SU-DHL-6 (cell line): ENCODE data around the gene COX4I1.

ENCODE experiments used
- H2AFZ ChIP-seq: fragments of 200-600 bp; sonication (generic); 2 replicates; pipeline ENCODE4 v1.6.1; 2014; ENCODE audit warnings: low read depth, mild to moderate bottlenecking, moderate library complexity, mixed read lengths, antibody characterized with exemption, low read length; ENCODE audit not compliant: severe bottlenecking
- H3F3A ChIP-seq: fragments of 200-600 bp; shearing (Covaris generic); 2 replicates; pipeline ENCODE4 v1.6.0; 2016; ENCODE audit warnings: antibody characterized with exemption, mild to moderate bottlenecking; ENCODE audit not compliant: insufficient read depth
- H3K27ac ChIP-seq: fragments of 200-600 bp; sonication (generic); 2 replicates; pipeline ENCODE4 v1.5.1; 2016; ENCODE audit warnings: low read depth, mild to moderate bottlenecking, low read length, moderate library complexity, mixed read lengths
- H3K27me3 ChIP-seq: fragments of 200-600 bp; sonication (generic), shearing (Covaris generic); 2 replicates; pipeline ENCODE4 v1.6.0; 2014; ENCODE audit warnings: mild to moderate bottlenecking, low read length
- H3K36me3 ChIP-seq: fragments of 200-600 bp; sonication (generic); 2 replicates; pipeline ENCODE4 v1.6.1; 2014; ENCODE audit warnings: mild to moderate bottlenecking, low read length, mixed read lengths
- H3K4me2 ChIP-seq: fragments of 300-600, 200-600 bp; shearing (Covaris generic), sonication (generic); 2 replicates; pipeline ENCODE4 v1.6.0; 2014; ENCODE audit warnings: low read length, low read depth, mild to moderate bottlenecking; ENCODE audit not compliant: poor library complexity, severe bottlenecking
- H3K4me3 ChIP-seq: fragments of 200-600 bp; sonication (generic); 2 replicates; pipeline ENCODE4 v1.5.1; 2014; ENCODE audit warnings: antibody characterized with exemption, low read length, mild to moderate bottlenecking, mixed read lengths; ENCODE audit not compliant: insufficient read depth, poor library complexity, severe bottlenecking
- H3K79me2 ChIP-seq: fragments of 200-600 bp; sonication (generic); 2 replicates; pipeline ENCODE4 v1.6.1; 2014; ENCODE audit warnings: mild to moderate bottlenecking, low read length, moderate library complexity; ENCODE audit not compliant: insufficient read depth
- H3K9ac ChIP-seq: fragments of 200-600 bp; sonication (generic); 2 replicates; pipeline ENCODE4 v1.7.0; 2014; ENCODE audit warnings: mild to moderate bottlenecking, low read length
- H3K9me2 ChIP-seq: fragments of 200-600 bp; sonication (generic); replicated peaks from 2 replicates; pipeline ENCODE4 v1.6.1; 2014; ENCODE audit warnings: low read length; ENCODE audit not compliant: insufficient read depth
- H3K9me3 ChIP-seq: fragments of 200-600 bp; sonication (generic); 2 replicates; pipeline ENCODE4 v1.6.1; 2014; ENCODE audit warnings: low read length, mixed read lengths; ENCODE audit not compliant: insufficient read depth
- H4K20me1 ChIP-seq: fragments of 200-600 bp; sonication (generic); 2 replicates; pipeline ENCODE4 v1.6.1; 2014; ENCODE audit warnings: low read depth, mild to moderate bottlenecking, antibody characterized with exemption, low read length, moderate library complexity, mixed read lengths
- CTCF ChIP-seq: fragments of 200-600 bp; sonication (generic); IDR thresholded peaks from one replicate; pipeline ENCODE4 v1.5.1; 2017; ENCODE audit warnings: antibody characterized with exemption, mild to moderate bottlenecking, low read length, moderate library complexity; ENCODE audit not compliant: insufficient read depth, poor library complexity, severe bottlenecking
- EZH2phosphoT487 ChIP-seq: fragments of 200-600 bp; sonication (generic), shearing (Covaris generic); conservative IDR thresholded peaks from 2 replicates; pipeline ENCODE4 v1.6.1; 2018; ENCODE audit warnings: mild to moderate bottlenecking, antibody characterized with exemption, low read length, moderate library complexity, mixed read lengths

The COX4I1 gene

GRCh38 chr16:85784813-85785212 is 14.7 kb upstream of the COX4I1 start:
- TF ChIP-seq CTCF = no peak
- no peak for TF ChIP-seq EZH2phosphoT487
- Histone ChIP-seq H3K9me2 (no peaks in the 10 kb centered on the region), H3K27ac (no peak overlapping the region), H3K9ac (no peak overlapping the region), H3K79me2 (peaks cover 9% of the 10 kb centered on the region), H3K4me3 (no peak overlapping the region), H2AFZ (no peak overlapping the region), H3K9me3 (no peaks in the 10 kb centered on the region), H3F3A (no peaks in the 10 kb centered on the region), H3K27me3 (no peaks in the 10 kb centered on the region), H3K4me2 (no peak overlapping the region), H4K20me1 (no peaks in the 10 kb centered on the region), H3K36me3 (no peaks in the 10 kb centered on the region)

- H3K79me2 ChIP-seq = peaks cover 17% of the 10 kb centered on the region
- H3K9me2 ChIP-seq = no peaks in the 10 kb centered on the region
- TF ChIP-seq EZH2phosphoT487 (no peak), CTCF (no peak)
- no peak overlapping the region for H3K9ac ChIP-seq
- H3F3A ChIP-seq = no peaks in the 10 kb centered on the region
- H3K27me3 ChIP-seq = no peaks in the 10 kb centered on the region
- H3K27ac ChIP-seq = no peak overlapping the region
- H2AFZ ChIP-seq = no peak overlapping the region
- H3K4me2 ChIP-seq = no peak overlapping the region
- H3K4me3 ChIP-seq = no peak overlapping the region
- no peaks in the 10 kb centered on the region for H3K9me3 ChIP-seq
- no peaks in the 10 kb centered on the region for H4K20me1 ChIP-seq
- H3K36me3 ChIP-seq = no peaks in the 10 kb centered on the region
Measured at GRCh38 chr16:85785927-85786326, 13.6 kb upstream of the COX4I1 start.

- Histone ChIP-seq H3F3A (no peaks in the 10 kb centered on the region), H3K4me3 (no peak overlapping the region), H3K36me3 (no peaks in the 10 kb centered on the region), H3K79me2 (peaks cover 32% of the 10 kb centered on the region), H2AFZ (no peak overlapping the region), H3K4me2 (no peak overlapping the region), H4K20me1 (no peaks in the 10 kb centered on the region), H3K9me2 (no peaks in the 10 kb centered on the region), H3K9me3 (no peaks in the 10 kb centered on the region), H3K27ac (no peak overlapping the region), H3K9ac (no peak overlapping the region), H3K27me3 (no peaks in the 10 kb centered on the region)
- no peak for TF ChIP-seq CTCF
Measured at GRCh38 chr16:85788819-85789218, 10.7 kb upstream of the COX4I1 start.

GRCh38 chr16:85789773-85790172 is 9.7 kb upstream of the COX4I1 start:
- Histone ChIP-seq H3K27ac (no peak overlapping the region), H3K36me3 (no peaks in the 10 kb centered on the region), H3F3A (no peaks in the 10 kb centered on the region), H3K9ac (no peak overlapping the region), H3K79me2 (peaks cover 41% of the 10 kb centered on the region), H3K4me3 (no peak overlapping the region), H3K27me3 (no peaks in the 10 kb centered on the region), H3K9me3 (no peaks in the 10 kb centered on the region), H2AFZ (no peak overlapping the region), H4K20me1 (no peaks in the 10 kb centered on the region), H3K9me2 (no peaks in the 10 kb centered on the region), H3K4me2 (no peak overlapping the region)
- TF ChIP-seq EZH2phosphoT487 = no peak
- TF ChIP-seq CTCF = no peak
